Endothelial cell of umbilical vein (primary cell): ENCODE measurements around the gene SMAD1. TPM values are rescaled to one million over a fixed set of nuclear protein-coding genes. Genes with fewer than 3 reads are reported as not detected.

Source experiments
- BruUV-seq: library from RNA; stranded (reverse); fragments of 400-500 nt; replicated peaks from 2 replicates; lab custom pipeline; 2021; lab: Mats Ljungman, UMichigan
- CTCF ChIA-PET: fragments of 300-600, 350-600 bp; sonication (Branson Sonifier 250); formaldehyde crosslinking; loops from one replicate; lab custom pipeline; 2021; ENCODE audit warnings: antibody characterized with exemption, inconsistent platforms; lab: Charles Lee
- POLR2A ChIA-PET: fragments of 300-600, 350-600 bp; sonication (Branson Sonifier 250); formaldehyde crosslinking; loops from one replicate; lab custom pipeline; 2021; ENCODE audit warnings: antibody characterized with exemption, inconsistent platforms; lab: Charles Lee
- DNase-seq: peaks from one replicate; pipeline ENCODE4 v3.0.0-alpha.2; 2011; ENCODE audit warnings: low read depth, low spot score
- FAIRE-seq: peaks from 2 replicates; lab custom pipeline; 2011; peaks lifted over from hg19 to GRCh38; lab: Jason Lieb, UNC
- H2AFZ ChIP-seq: 2 replicates; pipeline ENCODE4 v1.6.0; 2012; ENCODE audit warnings: low read depth, low read length, control low read depth, inconsistent platforms
- H3K27ac ChIP-seq: 2 replicates; pipeline ENCODE4 v1.5.1; 2011; ENCODE audit warnings: low read depth, mild to moderate bottlenecking, control low read depth, low read length, moderate library complexity; ENCODE audit not compliant: insufficient read depth
- H3K27me3 ChIP-seq, 2 experiments: 2 replicates each; pipeline versions ENCODE4 v1.6.0 to v1.6.1; 2011; ENCODE audit warnings: low read length in 2 of 2, mixed read lengths in 1 of 2; ENCODE audit not compliant: control insufficient read depth in 2 of 2, insufficient read depth in 2 of 2
- H3K36me3 ChIP-seq, 2 experiments: 2 replicates in 1 of 2; 3 replicates in 1 of 2; pipeline ENCODE4 v1.5.1; 2011; ENCODE audit warnings: low read length in 2 of 2, mild to moderate bottlenecking in 1 of 2, moderate library complexity in 1 of 2; ENCODE audit not compliant: control insufficient read depth in 2 of 2, insufficient read depth in 2 of 2; ENCODE audit errors: extremely low read depth in 1 of 2
- H3K4me1 ChIP-seq: 3 replicates; pipeline ENCODE4 v1.5.1; 2011; ENCODE audit warnings: mild to moderate bottlenecking, low read length; ENCODE audit not compliant: control insufficient read depth, insufficient read depth; ENCODE audit errors: extremely low read depth
- H3K4me2 ChIP-seq: 2 replicates; pipeline ENCODE4 v1.6.1; 2011; ENCODE audit warnings: low read length, control low read depth, mixed read lengths; ENCODE audit not compliant: insufficient read depth
- H3K4me3 ChIP-seq, 3 experiments: fragments of 200-600 bp in 1 of 3; sonication (generic), shearing (Covaris generic) in 1 of 3; replicated peaks in 1 of 3; 2 replicates each; pipeline ENCODE4 v1.5.1; 2011 to 2016; ENCODE audit warnings: control low read depth in 3 of 3, low read length in 3 of 3, mild to moderate bottlenecking in 2 of 3, inconsistent platforms in 1 of 3, low read depth in 1 of 3, moderate library complexity in 1 of 3; ENCODE audit not compliant: insufficient read depth in 1 of 3
- H3K79me2 ChIP-seq: 2 replicates; pipeline ENCODE4 v1.6.0; 2012; ENCODE audit warnings: low read length, inconsistent platforms; ENCODE audit not compliant: control insufficient read depth, insufficient read depth
- H3K9ac ChIP-seq: replicated peaks from 2 replicates; pipeline ENCODE3; 2011; ENCODE audit warnings: low read length, control low read depth; ENCODE audit not compliant: insufficient read depth; ENCODE audit errors: extremely low read depth
- H3K9me1 ChIP-seq: replicated peaks from 3 replicates; pipeline ENCODE4 v1.6.0; 2011; ENCODE audit warnings: mild to moderate bottlenecking, low read length; ENCODE audit not compliant: control insufficient read depth, insufficient read depth; ENCODE audit errors: extremely low read depth
- H3K9me3 ChIP-seq: replicated peaks from 2 replicates; pipeline ENCODE4 v1.5.1; 2012; ENCODE audit warnings: low read length, inconsistent platforms; ENCODE audit not compliant: control insufficient read depth, insufficient read depth
- H4K20me1 ChIP-seq: replicated peaks from 2 replicates; pipeline ENCODE3; 2011; ENCODE audit warnings: mild to moderate bottlenecking, low read length; ENCODE audit not compliant: control insufficient read depth, insufficient read depth; ENCODE audit errors: extremely low read depth
- CTCF ChIP-seq, 2 donors: IDR thresholded peaks; 1 replicate in 1 of 2; 2 replicates in 1 of 2; pipeline ENCODE4 v1.5.1; 2011; ENCODE audit warnings: low read length in 2 of 2, mild to moderate bottlenecking in 2 of 2, moderate library complexity in 2 of 2, control low read depth in 1 of 2, inconsistent platforms in 1 of 2, low read depth in 1 of 2; ENCODE audit not compliant: insufficient read depth in 1 of 2; ENCODE audit errors: extremely low read depth in 1 of 2
- FOS ChIP-seq: IDR thresholded peaks from 2 replicates; pipeline ENCODE4 v1.6.1; 2011; ENCODE audit warnings: mild to moderate bottlenecking, low read length, moderate library complexity, borderline replicate concordance; ENCODE audit not compliant: insufficient read depth
- GATA2 ChIP-seq: IDR thresholded peaks from 2 replicates; pipeline ENCODE4 v1.7.0; 2011; ENCODE audit warnings: low read depth, mild to moderate bottlenecking, moderate library complexity, mixed read lengths, low read length; ENCODE audit not compliant: insufficient read length, insufficient read depth
- JUN ChIP-seq: IDR thresholded peaks from 2 replicates; pipeline ENCODE4 v1.6.1; 2011; ENCODE audit warnings: borderline replicate concordance, low read depth; ENCODE audit not compliant: insufficient read length, insufficient read depth
- MYC ChIP-seq: IDR thresholded peaks from one replicate; pipeline ENCODE4 v1.6.1; 2011; ENCODE audit warnings: mild to moderate bottlenecking, low read depth, low read length
- POLR2A ChIP-seq: IDR thresholded peaks from 2 replicates; pipeline ENCODE4 v1.6.1; 2012; ENCODE audit warnings: low read depth, mild to moderate bottlenecking, control low read depth, low read length
- POLR2AphosphoS5 ChIP-seq: IDR thresholded peaks from 2 replicates; pipeline ENCODE4 v1.6.1; 2012; ENCODE audit warnings: low read depth, mild to moderate bottlenecking, control low read depth, low read length, moderate library complexity; ENCODE audit not compliant: insufficient read depth
- dilution Hi-C: fragments of 300-500 bp; cut with MboI; formaldehyde crosslinking; loops from one replicate; pipeline ENCODE4 v1.15.0; 2019; ENCODE audit warnings: low sequenced_read_pairs; ENCODE audit not compliant: extremely low pct_ligation_motif_present
- intact Hi-C: fragments of 100-400 bp; cut with micrococcal nuclease; formaldehyde crosslinking; loops from one replicate; pipeline ENCODE4 v1.10.0; 2022
- polyA plus RNA-seq, 4 experiments: library from polyadenylated mRNA; depleted of rRNA in 3 of 4; stranded (reverse) in 3 of 4; unstranded in 1 of 4; fragments of >200 nt; gene quantifications; 2 replicates each; pipeline versions ENCODE4 v1.2.1 to v1.2.3, GENCODE V29; 2011 to 2012; ENCODE audit warnings: missing spikeins in 1 of 4
- total RNA-seq: library from RNA; stranded (reverse); gene quantifications from 2 replicates; pipeline ENCODE4 v1.2.3, GENCODE V29; 2021
- TF ChIP-seq, protein P1 (sequence below): IDR thresholded peaks from 2 replicates; pipeline ENCODE4 v1.6.1; 2011; ENCODE audit not compliant: insufficient read depth, insufficient read length

Gene SMAD1
- total and polyA plus RNA-seq, 2 donors (not counting 3 experiments of a cell fraction or from before 2014, with no cell fraction given): 101 to 116 TPM

DNA sequence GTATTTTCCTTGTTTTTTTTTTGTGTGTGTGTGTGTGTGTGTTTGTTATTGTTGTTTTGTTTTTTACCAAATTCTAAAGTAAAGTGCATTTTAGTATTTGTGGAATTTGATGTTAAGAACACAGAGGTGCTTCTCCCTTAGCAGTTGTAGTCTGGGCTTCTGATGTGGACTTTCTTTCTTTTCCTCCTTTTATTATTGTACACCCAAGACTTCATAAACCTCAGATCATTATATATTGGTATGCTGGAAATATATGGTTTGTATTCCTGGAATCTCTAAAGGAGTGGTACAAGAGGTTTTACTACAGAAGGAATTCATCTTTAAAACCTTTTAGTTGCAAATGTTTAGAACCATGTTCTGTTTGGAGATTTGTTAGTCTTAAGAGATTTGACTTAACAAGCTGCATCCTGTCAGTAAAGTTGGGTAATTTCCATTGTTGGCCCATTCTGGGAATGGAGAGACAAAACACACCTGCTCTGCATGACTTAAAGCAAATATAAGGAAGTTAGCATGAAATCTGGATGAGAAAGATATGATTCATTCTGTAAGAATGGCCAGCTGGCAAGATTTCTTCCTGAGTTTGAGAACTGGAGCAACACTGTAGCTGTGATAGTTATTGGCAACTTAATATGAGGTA is 64.0 kb downstream of the SMAD1 start:
- Histone ChIP-seq H3K9me1 (no peaks in the 10 kb centered on the region), H4K20me1 (no peaks in the 10 kb centered on the region), H3K36me3 (peaks cover 6 to 16% of the 10 kb centered on the region in 2 experiments), H3K27me3 (no peaks in the 10 kb centered on the region), H3K9me3 (no peaks in the 10 kb centered on the region), H3K9ac (peak overlapping the region; percentile 81), H3K4me1 (peaks cover 43% of the 10 kb centered on the region), H3K4me2 (peak overlapping the region; percentile 92), H2AFZ (no peak overlapping the region), H3K79me2 (peaks cover 16% of the 10 kb centered on the region), H3K27ac (peak overlapping the region; percentile 98), H3K4me3 (peak overlapping the region in 1 of 3 experiments; percentile 58)
- TF ChIP-seq CTCF (IDR thresholded peaks at IDR 0.05; ENCODE audit: extremely low read depth in 1 of 2, insufficient read depth in 1 of 2, low read depth in 1 of 2, low read length in 2 of 2): no peak
- peak; percentile 86 for TF ChIP-seq FOS
- TF ChIP-seq GATA2: peak; percentile 88
- peak; percentile 88 for TF ChIP-seq POLR2AphosphoS5
- TF ChIP-seq MYC: no peak
- peak; percentile 73 for TF ChIP-seq POLR2A
- TF ChIP-seq, protein P1, sequence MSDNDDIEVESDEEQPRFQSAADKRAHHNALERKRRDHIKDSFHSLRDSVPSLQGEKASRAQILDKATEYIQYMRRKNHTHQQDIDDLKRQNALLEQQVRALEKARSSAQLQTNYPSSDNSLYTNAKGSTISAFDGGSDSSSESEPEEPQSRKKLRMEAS: no peak
- TF ChIP-seq JUN: peak; percentile 95
- FAIRE-seq (peak; percentile 85), DNase-seq (peak; percentile 100)
- CTCF ChIA-PET: interaction anchor here (1.1 to 4.7 kb wide), 12 partner anchors 10 to 329 kb away, joined by 3 to 24 read pairs (median 7); no protein-coding TSS in a partner anchor
- dilution Hi-C loops: no loop called here
- TSS peak; percentile 74 for BruUV-seq
- intact Hi-C loops: loop anchor here (1.0 to 5.0 kb wide), 9 partner anchors 12 to 388 kb away; partner anchors contain the start of gene SMAD1
- POLR2A ChIA-PET: interaction anchor here (0.7 to 1.7 kb wide), 3 partner anchors 10 to 44 kb away, joined by 3 to 4 read pairs (median 3); no protein-coding TSS in a partner anchor
